B cell (primary cell): ENCODE results near the gene NDST3. TPM values are rescaled to one million over a fixed set of nuclear protein-coding genes. Genes with fewer than 3 reads are reported as not detected.
A peak's percentile ranks its signal among the peaks of the same experiment; 100 is the strongest.

ENCODE experiments used
- ATAC-seq: fragments of 200-7000 bp; cut with Tn5 transposase; one replicate; pipeline ENCODE4 v1.10.0; 2021; ENCODE audit warnings: low read depth, mild to moderate bottlenecking, moderate number of reproducible peaks, moderate library complexity
- CTCF ChIA-PET: fragments of 350-600 bp; sonication (Branson Sonifier 250); formaldehyde crosslinking; loops from one replicate; lab custom pipeline; 2021; ENCODE audit warnings: antibody characterized with exemption, inconsistent platforms; lab: Charles Lee
- POLR2A ChIA-PET: fragments of 350-600 bp; sonication (Branson Sonifier 250); formaldehyde crosslinking; loops from one replicate; lab custom pipeline; 2021; ENCODE audit warnings: antibody characterized with exemption; lab: Charles Lee
- DNase-seq: peaks from one replicate; pipeline ENCODE4 v3.0.0; 2013
- H2AFZ ChIP-seq: 2 replicates; pipeline ENCODE4 v1.6.1; 2012; ENCODE audit warnings: mild to moderate bottlenecking, low read depth, low read length; ENCODE audit not compliant: insufficient read depth, poor library complexity, severe bottlenecking
- H3K27ac ChIP-seq, 2 donors: 1 replicate in 1 of 2; 2 replicates in 1 of 2; pipeline ENCODE4 v1.5.1; 2012 to 2013; ENCODE audit warnings: low read length in 2 of 2, mild to moderate bottlenecking in 2 of 2, moderate library complexity in 1 of 2
- H3K27me3 ChIP-seq, 4 experiments: fragments of 200-600 bp in 1 of 4; sonication (generic) in 1 of 4; replicated peaks in 1 of 4; 1 replicate in 2 of 4; 2 replicates in 2 of 4; pipeline versions ENCODE4 v1.6.1 to v1.7.0; 2013 to 2016; ENCODE audit warnings: low read length in 3 of 4, mild to moderate bottlenecking in 2 of 4, mixed read lengths in 1 of 4, moderate library complexity in 1 of 4; ENCODE audit not compliant: insufficient read depth in 4 of 4, control insufficient read depth in 3 of 4; ENCODE audit errors: control extremely low read depth in 1 of 4
- H3K36me3 ChIP-seq, 2 experiments: replicated peaks in 1 of 2; 1 replicate in 1 of 2; 2 replicates in 1 of 2; pipeline versions ENCODE4 v1.6.1 to v1.7.1; 2013; ENCODE audit warnings: low read length in 1 of 2; ENCODE audit not compliant: insufficient read depth in 2 of 2, control insufficient read depth in 1 of 2; ENCODE audit errors: control extremely low read depth in 1 of 2, extremely low read depth in 1 of 2
- H3K4me1 ChIP-seq, 2 donors: fragments of 200-600 bp in 1 of 2; sonication (generic) in 1 of 2; 1 replicate in 1 of 2; 2 replicates in 1 of 2; pipeline versions ENCODE4 v1.5.1 to v1.6.1; 2013 to 2017; ENCODE audit warnings: low read length in 2 of 2; ENCODE audit not compliant: control insufficient read depth in 2 of 2, insufficient read depth in 2 of 2
- H3K4me2 ChIP-seq: replicated peaks from 2 replicates; pipeline ENCODE3; 2012; ENCODE audit warnings: mild to moderate bottlenecking, low read depth, low read length; ENCODE audit not compliant: poor library complexity, severe bottlenecking
- H3K4me3 ChIP-seq, 5 experiments: fragments of 200-600 bp in 1 of 5; sonication (generic) in 1 of 5; 1 replicate in 3 of 5; 2 replicates in 2 of 5; pipeline versions ENCODE4 v1.5.1 to v1.7.0; 2011 to 2016; ENCODE audit warnings: low read length in 4 of 5, mild to moderate bottlenecking in 4 of 5, low read depth in 2 of 5, control low read depth in 1 of 5, moderate library complexity in 1 of 5; ENCODE audit not compliant: insufficient read depth in 1 of 5; ENCODE audit errors: control extremely low read depth in 1 of 5, extremely low read depth in 1 of 5
- H3K79me2 ChIP-seq: fragments of 200-600 bp; sonication (generic); one replicate; pipeline ENCODE4 v1.6.0; 2016; ENCODE audit warnings: low read length; ENCODE audit not compliant: control insufficient read depth, insufficient read depth
- H3K9ac ChIP-seq: fragments of 200-600 bp; sonication (generic); 2 replicates; pipeline ENCODE4 v1.6.1; 2017; ENCODE audit warnings: mild to moderate bottlenecking, low read length, moderate library complexity
- H3K9me3 ChIP-seq, 3 donors: one replicate each; pipeline versions ENCODE4 v1.6.1 to v1.7.1; 2013; ENCODE audit warnings: low read length in 2 of 3; ENCODE audit not compliant: control insufficient read depth in 2 of 3, insufficient read depth in 1 of 3; ENCODE audit errors: control extremely low read depth in 1 of 3
- H4K20me1 ChIP-seq: 2 replicates; pipeline ENCODE4 v1.6.0; 2012; ENCODE audit warnings: mild to moderate bottlenecking, low read length; ENCODE audit not compliant: insufficient read depth, control insufficient read depth, poor library complexity, severe bottlenecking
- H3K27ac Mint-ChIP-seq: one replicate; pipeline ENCODE4 v1.8.0; 2021; ENCODE audit warnings: mixed read lengths
- H3K27me3 Mint-ChIP-seq: one replicate; pipeline ENCODE4 v1.8.0; 2021; ENCODE audit warnings: mixed read lengths
- H3K4me1 Mint-ChIP-seq: one replicate; pipeline ENCODE4 v1.8.0; 2021; ENCODE audit warnings: mixed read lengths
- H3K4me3 Mint-ChIP-seq: one replicate; pipeline ENCODE4 v1.8.0; 2021; ENCODE audit warnings: mixed read lengths
- H3K9me3 Mint-ChIP-seq: one replicate; pipeline ENCODE4 v1.8.0; 2022; ENCODE audit warnings: mixed read lengths; ENCODE audit not compliant: insufficient read depth
- CTCF ChIP-seq: fragments of 200-600 bp; IDR thresholded peaks from one replicate; pipeline ENCODE4 v1.8.0; 2022; ENCODE audit warnings: antibody characterized with exemption, mild to moderate bottlenecking
- EZH2 ChIP-seq: IDR thresholded peaks from 2 replicates; pipeline ENCODE4 v1.6.1; 2012; ENCODE audit warnings: borderline replicate concordance, low read depth, mild to moderate bottlenecking, moderate library complexity, low read length; ENCODE audit not compliant: insufficient read depth, poor library complexity, severe bottlenecking
- WGBS: methylation state at CpG from one replicate; pipeline ENCODE4 v1.1.5; 2013; ENCODE audit warnings: missing lambda C conversion rate; ENCODE audit not compliant: insufficient coverage; 5-methylcytosine and 5-hydroxymethylcytosine counted together
- intact Hi-C: fragments of 100-400 bp; cut with micrococcal nuclease; formaldehyde crosslinking; loops from one replicate; pipeline ENCODE4 v1.10.0; 2022
- polyA plus RNA-seq: library from polyadenylated mRNA; depleted of rRNA; stranded (reverse); fragments of >200 nt; gene quantifications from 2 replicates; pipeline ENCODE4 v1.2.3, GENCODE V29; 2012
- total RNA-seq, 2 donors: library from RNA; stranded (reverse); fragments of 120-200 nt in 1 of 2; gene quantifications; 1 replicate in 1 of 2; 2 replicates in 1 of 2; pipeline versions ENCODE4 v1.2.3 to v1.2.4, GENCODE V29; 2013 to 2022

Gene NDST3
- total and polyA plus RNA-seq, 2 donors (not counting 1 experiment from before 2014, with no cell fraction given) = not detected

- Histone ChIP-seq H3K79me2 (peaks cover 8% of the 10 kb centered on the region), H3K4me2 (peak overlapping the region; percentile 81), H3K4me3 (peak overlapping the region; percentile 81 to 95 (median 90)), H4K20me1 (no peaks in the 10 kb centered on the region), H3K27ac (peak overlapping the region; percentile 3 to 96), H3K9me3 (no peaks in the 10 kb centered on the region), H3K9ac (peak overlapping the region; percentile 95), H3K27me3 (no peaks in the 10 kb centered on the region), H2AFZ (no peak overlapping the region), H3K36me3 (peaks cover 1 to 17% of the 10 kb centered on the region in 2 experiments), H3K4me1 (peaks cover 33 to 37% of the 10 kb centered on the region in 2 donors)
- H3K4me3 Mint-ChIP-seq = peak overlapping the region; percentile 95
- peak overlapping the region; percentile 91 for H3K27ac Mint-ChIP-seq
- intact Hi-C loops = loop anchor here (5.0 to 10.0 kb wide), 2 partner anchors 557 to 1025 kb away; partner anchors contain the start of gene SEC24D
- no peaks in the 10 kb centered on the region for H3K27me3 Mint-ChIP-seq
- no peak for TF ChIP-seq EZH2
- no peak for TF ChIP-seq CTCF
- DNase-seq (no peak), ATAC-seq (no peak)
- ChIA-PET CTCF (interaction anchor here (1.0 kb wide), 1 partner anchor 9 kb away, joined by 6 read pairs; no protein-coding TSS in a partner anchor), POLR2A (no interaction called here)
- H3K4me1 Mint-ChIP-seq = peaks cover 52% of the 10 kb centered on the region
- H3K9me3 Mint-ChIP-seq = no peaks in the 10 kb centered on the region
- no CpG with 5 or more reads among the region's 2 CpGs for WGBS
Measured at GRCh38 chr4:118279920-118280432, 245.7 kb downstream of the NDST3 start.

- Histone ChIP-seq H3K9me3 (no peaks in the 10 kb centered on the region), H3K27ac (peak overlapping the region in 1 of 2 donors; percentile 96), H3K79me2 (peaks cover 8% of the 10 kb centered on the region), H3K4me2 (peak overlapping the region; percentile 81), H3K27me3 (no peaks in the 10 kb centered on the region), H2AFZ (no peak overlapping the region), H3K4me1 (peaks cover 33 to 37% of the 10 kb centered on the region in 2 donors), H3K36me3 (peaks cover 1 to 17% of the 10 kb centered on the region in 2 experiments), H3K4me3 (no peak overlapping the region), H3K9ac (no peak overlapping the region), H4K20me1 (no peaks in the 10 kb centered on the region)
- H3K27me3 Mint-ChIP-seq = no peaks in the 10 kb centered on the region
- peak; percentile 70 for TF ChIP-seq CTCF
- no peak for TF ChIP-seq EZH2
- WGBS = 6% methylated on average over 2 of the region's 2 CpGs
- ChIA-PET CTCF (interaction anchor here (0.9 kb wide), 1 partner anchor 404 kb away, joined by 3 read pairs; the partner anchor contains the start of gene METTL14), POLR2A (no interaction called here)
- intact Hi-C loops = loop anchor here (1.0 kb wide), 1 partner anchor 73 kb away; the partner anchor contains the start of gene PRSS12
- peak overlapping the region; percentile 68 for H3K4me3 Mint-ChIP-seq
- no peak for ATAC-seq
- H3K4me1 Mint-ChIP-seq = peaks cover 52% of the 10 kb centered on the region
- no peaks in the 10 kb centered on the region for H3K9me3 Mint-ChIP-seq
- DNase-seq = peak; percentile 65
- H3K27ac Mint-ChIP-seq = peak overlapping the region; percentile 16
Measured at GRCh38 chr4:118280501-118281218, 246.4 kb downstream of the NDST3 start.
